SK-N-SH (cell line): ENCODE results near the gene GFOD2. TPM values are rescaled to one million over a fixed set of nuclear protein-coding genes. Genes with fewer than 3 reads are reported as not detected.

Experiments used
- CTCF ChIA-PET: fragments of 300-600, 350-600 bp; formaldehyde crosslinking; extraction: SDS; loops from one replicate; lab custom pipeline; 2021; lab: Yijun Ruan, JAX
- POLR2A ChIA-PET: fragments of 350-600 bp; sonication (Branson Sonifier 250); formaldehyde crosslinking; extraction: SDS; loops from one replicate; lab custom pipeline; 2020; ENCODE audit warnings: antibody characterized with exemption, inconsistent platforms; lab: Yijun Ruan, JAX
- DNase-seq: peaks from one replicate; pipeline ENCODE4 v3.0.0; 2012
- H2AFZ ChIP-seq: fragments of 200-600 bp; sonication (generic); 2 replicates; pipeline ENCODE4 v1.8.1; 2016; ENCODE audit warnings: antibody characterized with exemption, mild to moderate bottlenecking, low read depth
- H3F3A ChIP-seq: fragments of 200-600 bp; sonication (generic); replicated peaks from 2 replicates; pipeline ENCODE3; 2016; ENCODE audit warnings: antibody characterized with exemption, mild to moderate bottlenecking; ENCODE audit not compliant: insufficient read depth
- H3K27ac ChIP-seq, 2 experiments: fragments of 200-500 bp in 1 of 2; fragments of 200-600 bp in 1 of 2; sonication (Bioruptor generic) in 1 of 2; sonication (generic), shearing (Covaris generic) in 1 of 2; 2 replicates each; pipeline versions ENCODE4 v1.5.1 to v1.6.1; 2014 to 2016; ENCODE audit warnings: low read depth in 2 of 2, inconsistent platforms in 1 of 2, low read length in 1 of 2, mild to moderate bottlenecking in 1 of 2, mixed read lengths in 1 of 2
- H3K27me3 ChIP-seq: fragments of 200-600 bp; sonication (generic), shearing (Covaris generic); 2 replicates; pipeline ENCODE4 v1.6.1; 2016; ENCODE audit warnings: mixed run types; ENCODE audit not compliant: insufficient read depth
- H3K36me3 ChIP-seq, 2 experiments: fragments of 200-500 bp in 1 of 2; fragments of 200-600 bp in 1 of 2; sonication (Bioruptor generic) in 1 of 2; sonication (generic) in 1 of 2; replicated peaks in 1 of 2; 2 replicates each; pipeline versions ENCODE3 to v1.5.1; 2014 to 2016; ENCODE audit warnings: low read length in 1 of 2, mild to moderate bottlenecking in 1 of 2; ENCODE audit not compliant: insufficient read depth in 2 of 2, control insufficient read depth in 1 of 2
- H3K4me1 ChIP-seq, 2 experiments: fragments of 200-500 bp in 1 of 2; fragments of 200-600 bp in 1 of 2; sonication (Bioruptor generic) in 1 of 2; sonication (generic), shearing (Covaris generic) in 1 of 2; 2 replicates each; pipeline versions ENCODE4 v1.5.1 to v1.6.1; 2014 to 2016; ENCODE audit warnings: low read depth in 1 of 2, low read length in 1 of 2, mixed run types in 1 of 2; ENCODE audit not compliant: insufficient read depth in 2 of 2, control insufficient read depth in 1 of 2
- H3K4me2 ChIP-seq: fragments of 200-600 bp; sonication (generic), shearing (Covaris generic); 2 replicates; pipeline ENCODE4 v1.6.1; 2017; ENCODE audit warnings: mixed run types
- H3K4me3 ChIP-seq, 2 experiments: fragments of 200-500 bp in 1 of 2; fragments of 200-600 bp in 1 of 2; sonication (Bioruptor generic) in 1 of 2; sonication (generic), shearing (Covaris generic) in 1 of 2; 2 replicates each; pipeline versions ENCODE4 v1.5.1 to v1.8.1; 2014 to 2016; ENCODE audit warnings: low read depth in 2 of 2, inconsistent platforms in 1 of 2, low read length in 1 of 2, mild to moderate bottlenecking in 1 of 2, mixed read lengths in 1 of 2, moderate library complexity in 1 of 2
- H3K79me2 ChIP-seq: fragments of 200-600 bp; sonication (generic); 2 replicates; pipeline ENCODE4 v1.8.1; 2017; ENCODE audit warnings: mild to moderate bottlenecking; ENCODE audit not compliant: insufficient read depth
- H3K9ac ChIP-seq: fragments of 200-600 bp; sonication (generic); 2 replicates; pipeline ENCODE4 v1.6.1; 2017; ENCODE audit warnings: mixed run types
- H3K9me2 ChIP-seq: fragments of 200-600 bp; sonication (generic); 2 replicates; pipeline ENCODE4 v1.6.1; 2017; ENCODE audit warnings: mixed run types
- H3K9me3 ChIP-seq: fragments of 200-600 bp; sonication (generic); 2 replicates; pipeline ENCODE4 v1.6.1; 2017; ENCODE audit warnings: mixed run types, mild to moderate bottlenecking, moderate library complexity
- H4K20me1 ChIP-seq: fragments of 200-600 bp; sonication (generic); 2 replicates; pipeline ENCODE4 v1.6.1; 2017; ENCODE audit warnings: mild to moderate bottlenecking, mixed run types; ENCODE audit not compliant: insufficient read depth
- CHD2 ChIP-seq: fragments of 150-350 bp; IDR thresholded peaks from 2 replicates; pipeline ENCODE4 v1.6.1; 2018; ENCODE audit warnings: low read length; ENCODE audit not compliant: partially characterized antibody
- EP300 ChIP-seq, 2 experiments: IDR thresholded peaks; 2 replicates each; pipeline versions ENCODE4 v1.4.0 to v1.6.1; 2012; ENCODE audit warnings: borderline replicate concordance in 1 of 2, low read depth in 1 of 2, low read length in 1 of 2
- GABPA ChIP-seq: IDR thresholded peaks from 2 replicates; pipeline ENCODE4 v1.4.0; 2012; ENCODE audit warnings: low read depth, mild to moderate bottlenecking
- NRF1 ChIP-seq: IDR thresholded peaks from 2 replicates; pipeline ENCODE4 v1.6.1; 2012; ENCODE audit warnings: low read depth, mild to moderate bottlenecking, low read length
- RXRA ChIP-seq: IDR thresholded peaks from 2 replicates; pipeline ENCODE4 v1.4.0; 2012; ENCODE audit warnings: low read depth, mild to moderate bottlenecking, borderline replicate concordance
- SMC3 ChIP-seq: IDR thresholded peaks from 2 replicates; pipeline ENCODE4 v1.6.1; 2012; ENCODE audit warnings: low read depth, low read length, improper control_type of control experiment
- WGBS: methylation state at CpG from one replicate; pipeline ENCODE4 v1.1.6; 2017; ENCODE audit warnings: low lambda C conversion rate; 5-methylcytosine and 5-hydroxymethylcytosine counted together
- polyA plus RNA-seq, 3 experiments: library from polyadenylated mRNA; depleted of rRNA; stranded (reverse); fragments of >200 nt; gene quantifications; 2 replicates each; pipeline ENCODE4 v1.2.3, GENCODE V29; 2012
- TF ChIP-seq, protein P1 (sequence below): IDR thresholded peaks from 2 replicates; pipeline ENCODE4 v1.4.0; 2012; ENCODE audit warnings: low read depth, borderline replicate concordance
- TF ChIP-seq, protein P2 (sequence below): fragments of 150-350 bp; IDR thresholded peaks from 2 replicates; pipeline ENCODE4 v1.6.1; 2017; ENCODE audit warnings: antibody characterized with exemption, low read length, low read depth, borderline replicate concordance
- TF ChIP-seq, protein P3 (sequence below): IDR thresholded peaks from 2 replicates; pipeline ENCODE4 v1.6.1; 2012; ENCODE audit warnings: mild to moderate bottlenecking, low read depth, low read length, moderate library complexity
- TF ChIP-seq, protein P4 (sequence below): fragments of 200-600 bp; sonication (generic); IDR thresholded peaks from 2 replicates; pipeline ENCODE4 v1.6.1; 2017; ENCODE audit warnings: antibody characterized with exemption, mild to moderate bottlenecking, moderate library complexity

Gene GFOD2
- polyA plus RNA-seq, 1 of the 3 experiments (the other 2 are of a cell fraction) = 19.0 TPM

DNA sequence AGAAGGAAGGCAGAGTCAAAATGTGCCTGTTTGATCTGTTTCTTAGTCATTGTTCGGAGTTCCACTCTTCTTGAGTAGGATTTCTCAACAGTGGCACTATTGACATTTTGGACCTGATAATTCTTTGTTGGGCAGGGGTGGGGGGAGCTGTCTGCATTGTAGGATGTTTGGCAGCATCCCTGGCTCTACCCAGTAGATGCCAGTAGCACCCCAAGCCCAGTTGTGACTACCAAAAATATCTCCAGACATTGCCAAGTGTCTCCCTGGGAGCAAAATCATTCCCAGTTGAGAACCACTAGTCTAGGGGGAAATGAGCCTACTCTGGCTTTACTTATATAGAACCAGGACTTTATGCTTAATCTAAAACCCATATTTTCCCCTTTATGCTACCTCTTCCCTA, 1.1 kb upstream of the GFOD2 start:
- Histone ChIP-seq H3K79me2 (peaks cover 39% of the 10 kb centered on the region), H3K36me3 (peaks cover 4 to 10% of the 10 kb centered on the region in 2 experiments), H3K27me3 (no peaks in the 10 kb centered on the region), H3K27ac (peak overlapping the region in 1 of 2 experiments; percentile 77; a peak in 3 of 4 replicates), H3K4me1 (peaks cover 5 to 18% of the 10 kb centered on the region in 2 experiments; a peak in 3 of 4 replicates), H3K4me3 (peak overlapping the region; percentile 74 to 90; a peak in 3 of 4 replicates), H4K20me1 (0 out of 2 replicates have a peak, but pooled peaks cover 4% of the 10 kb centered on the region), H2AFZ (peak overlapping the region; percentile 89; the same call in 1 of the 2 replicates), H3K4me2 (peak overlapping the region; percentile 92), H3K9me3 (no peaks in the 10 kb centered on the region), H3F3A (peaks cover 5% of the 10 kb centered on the region), H3K9me2 (no peaks in the 10 kb centered on the region), H3K9ac (0 out of 2 replicates have a peak overlapping the region, but pooled peaks have one; percentile 87)
- ChIA-PET POLR2A (interaction anchor here (0.9 to 1.2 kb wide), 2 partner anchors 15 to 19 kb away, joined by 3 read pairs; no protein-coding TSS in a partner anchor), CTCF (interaction anchor here (0.9 to 2.0 kb wide), 4 partner anchors 9 to 116 kb away, joined by 4 to 6 read pairs (median 5); no protein-coding TSS in a partner anchor)
- TF ChIP-seq, protein P1, sequence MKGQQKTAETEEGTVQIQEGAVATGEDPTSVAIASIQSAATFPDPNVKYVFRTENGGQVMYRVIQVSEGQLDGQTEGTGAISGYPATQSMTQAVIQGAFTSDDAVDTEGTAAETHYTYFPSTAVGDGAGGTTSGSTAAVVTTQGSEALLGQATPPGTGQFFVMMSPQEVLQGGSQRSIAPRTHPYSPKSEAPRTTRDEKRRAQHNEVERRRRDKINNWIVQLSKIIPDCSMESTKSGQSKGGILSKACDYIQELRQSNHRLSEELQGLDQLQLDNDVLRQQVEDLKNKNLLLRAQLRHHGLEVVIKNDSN = no peak
- no peak for TF ChIP-seq GABPA
- no peak for TF ChIP-seq SMC3
- TF ChIP-seq, protein P2, sequence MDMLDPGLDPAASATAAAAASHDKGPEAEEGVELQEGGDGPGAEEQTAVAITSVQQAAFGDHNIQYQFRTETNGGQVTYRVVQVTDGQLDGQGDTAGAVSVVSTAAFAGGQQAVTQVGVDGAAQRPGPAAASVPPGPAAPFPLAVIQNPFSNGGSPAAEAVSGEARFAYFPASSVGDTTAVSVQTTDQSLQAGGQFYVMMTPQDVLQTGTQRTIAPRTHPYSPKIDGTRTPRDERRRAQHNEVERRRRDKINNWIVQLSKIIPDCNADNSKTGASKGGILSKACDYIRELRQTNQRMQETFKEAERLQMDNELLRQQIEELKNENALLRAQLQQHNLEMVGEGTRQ = no peak
- no peak for TF ChIP-seq CHD2
- TF ChIP-seq, protein P3, sequence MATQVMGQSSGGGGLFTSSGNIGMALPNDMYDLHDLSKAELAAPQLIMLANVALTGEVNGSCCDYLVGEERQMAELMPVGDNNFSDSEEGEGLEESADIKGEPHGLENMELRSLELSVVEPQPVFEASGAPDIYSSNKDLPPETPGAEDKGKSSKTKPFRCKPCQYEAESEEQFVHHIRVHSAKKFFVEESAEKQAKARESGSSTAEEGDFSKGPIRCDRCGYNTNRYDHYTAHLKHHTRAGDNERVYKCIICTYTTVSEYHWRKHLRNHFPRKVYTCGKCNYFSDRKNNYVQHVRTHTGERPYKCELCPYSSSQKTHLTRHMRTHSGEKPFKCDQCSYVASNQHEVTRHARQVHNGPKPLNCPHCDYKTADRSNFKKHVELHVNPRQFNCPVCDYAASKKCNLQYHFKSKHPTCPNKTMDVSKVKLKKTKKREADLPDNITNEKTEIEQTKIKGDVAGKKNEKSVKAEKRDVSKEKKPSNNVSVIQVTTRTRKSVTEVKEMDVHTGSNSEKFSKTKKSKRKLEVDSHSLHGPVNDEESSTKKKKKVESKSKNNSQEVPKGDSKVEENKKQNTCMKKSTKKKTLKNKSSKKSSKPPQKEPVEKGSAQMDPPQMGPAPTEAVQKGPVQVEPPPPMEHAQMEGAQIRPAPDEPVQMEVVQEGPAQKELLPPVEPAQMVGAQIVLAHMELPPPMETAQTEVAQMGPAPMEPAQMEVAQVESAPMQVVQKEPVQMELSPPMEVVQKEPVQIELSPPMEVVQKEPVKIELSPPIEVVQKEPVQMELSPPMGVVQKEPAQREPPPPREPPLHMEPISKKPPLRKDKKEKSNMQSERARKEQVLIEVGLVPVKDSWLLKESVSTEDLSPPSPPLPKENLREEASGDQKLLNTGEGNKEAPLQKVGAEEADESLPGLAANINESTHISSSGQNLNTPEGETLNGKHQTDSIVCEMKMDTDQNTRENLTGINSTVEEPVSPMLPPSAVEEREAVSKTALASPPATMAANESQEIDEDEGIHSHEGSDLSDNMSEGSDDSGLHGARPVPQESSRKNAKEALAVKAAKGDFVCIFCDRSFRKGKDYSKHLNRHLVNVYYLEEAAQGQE = no peak
- TF ChIP-seq NRF1 = no peak
- TF ChIP-seq EP300 (IDR thresholded peaks at IDR 0.05; ENCODE audit: borderline replicate concordance in 1 of 2, low read depth in 1 of 2, low read length in 1 of 2) = no peak
- TF ChIP-seq, protein P4, sequence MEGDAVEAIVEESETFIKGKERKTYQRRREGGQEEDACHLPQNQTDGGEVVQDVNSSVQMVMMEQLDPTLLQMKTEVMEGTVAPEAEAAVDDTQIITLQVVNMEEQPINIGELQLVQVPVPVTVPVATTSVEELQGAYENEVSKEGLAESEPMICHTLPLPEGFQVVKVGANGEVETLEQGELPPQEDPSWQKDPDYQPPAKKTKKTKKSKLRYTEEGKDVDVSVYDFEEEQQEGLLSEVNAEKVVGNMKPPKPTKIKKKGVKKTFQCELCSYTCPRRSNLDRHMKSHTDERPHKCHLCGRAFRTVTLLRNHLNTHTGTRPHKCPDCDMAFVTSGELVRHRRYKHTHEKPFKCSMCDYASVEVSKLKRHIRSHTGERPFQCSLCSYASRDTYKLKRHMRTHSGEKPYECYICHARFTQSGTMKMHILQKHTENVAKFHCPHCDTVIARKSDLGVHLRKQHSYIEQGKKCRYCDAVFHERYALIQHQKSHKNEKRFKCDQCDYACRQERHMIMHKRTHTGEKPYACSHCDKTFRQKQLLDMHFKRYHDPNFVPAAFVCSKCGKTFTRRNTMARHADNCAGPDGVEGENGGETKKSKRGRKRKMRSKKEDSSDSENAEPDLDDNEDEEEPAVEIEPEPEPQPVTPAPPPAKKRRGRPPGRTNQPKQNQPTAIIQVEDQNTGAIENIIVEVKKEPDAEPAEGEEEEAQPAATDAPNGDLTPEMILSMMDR = no peak
- no peak for TF ChIP-seq RXRA
- WGBS = 36% methylated on average over 1 of the region's 1 CpG
- DNase-seq = no peak
